SK-N-SH treated with all-trans-retinoic acid at 6 μM for 48 hours (cell line): ENCODE data around the gene RAB15.

ENCODE experiments used
- ATAC-seq: fragments of 200-7000 bp; cut with Tn5 transposase; 3 replicates; pipeline ENCODE4 v1.9.1; 2020; ENCODE audit warnings: mild to moderate bottlenecking, moderate library complexity
- ARNTL ChIP-seq: fragments of 450-650 bp; formaldehyde crosslinking; IDR thresholded peaks from 2 replicates; pipeline ENCODE4 v1.5.0; 2020; ENCODE audit warnings: low read depth, mild to moderate bottlenecking, moderate library complexity, borderline replicate concordance
- BACH2 ChIP-seq: fragments of 250-450 bp; sonication (Bioruptor Pico); IDR thresholded peaks from 2 replicates; pipeline ENCODE4 v1.9.0; 2021; ENCODE audit warnings: mild to moderate bottlenecking, borderline replicate concordance
- CSDC2 ChIP-seq: fragments of 250-450 bp; sonication (Bioruptor Pico); IDR thresholded peaks from 2 replicates; pipeline ENCODE4 v1.5.0; 2020; ENCODE audit warnings: mild to moderate bottlenecking, moderate library complexity
- ESRRG ChIP-seq: fragments of 250-450 bp; sonication (Bioruptor Pico); IDR thresholded peaks from 2 replicates; pipeline ENCODE4 v1.6.1; 2021; ENCODE audit warnings: mild to moderate bottlenecking
- GLIS3 ChIP-seq: fragments of 250-450 bp; sonication (Bioruptor Pico); IDR thresholded peaks from 2 replicates; pipeline ENCODE4 v1.5.0; 2020; ENCODE audit warnings: mild to moderate bottlenecking, moderate library complexity
- ISL1 ChIP-seq: fragments of 250-450 bp; sonication (Bioruptor Pico); IDR thresholded peaks from 2 replicates; pipeline ENCODE4 v2.1.2; 2022; ENCODE audit warnings: mild to moderate bottlenecking, moderate library complexity
- OSR1 ChIP-seq: fragments of 250-450 bp; sonication (Bioruptor Pico); IDR thresholded peaks from 2 replicates; pipeline ENCODE4 v1.8.0; 2022; ENCODE audit warnings: moderate library complexity, mild to moderate bottlenecking, inconsistent platforms
- PPARA ChIP-seq: fragments of 250-450 bp; sonication (Bioruptor Pico); IDR thresholded peaks from 2 replicates; pipeline ENCODE4 v1.5.0; 2020; ENCODE audit warnings: mild to moderate bottlenecking, borderline replicate concordance
- RARB ChIP-seq: fragments of 250-450 bp; sonication (Bioruptor Pico); IDR thresholded peaks from 2 replicates; pipeline ENCODE4 v1.8.0; 2021; ENCODE audit warnings: mild to moderate bottlenecking, moderate library complexity
- SNAI2 ChIP-seq: fragments of 250-450 bp; sonication (Bioruptor Pico); IDR thresholded peaks from 2 replicates; pipeline ENCODE4 v1.5.0; 2020; ENCODE audit warnings: mild to moderate bottlenecking, moderate library complexity
- TCF4 ChIP-seq: fragments of 250-450 bp; sonication (Bioruptor Pico); IDR thresholded peaks from 2 replicates; pipeline ENCODE4 v1.8.0; 2021; ENCODE audit warnings: mild to moderate bottlenecking, moderate library complexity, borderline replicate concordance
- TOX ChIP-seq: fragments of 250-450 bp; sonication (Bioruptor Pico); IDR thresholded peaks from 2 replicates; pipeline ENCODE4 v1.8.0; 2021; ENCODE audit warnings: mild to moderate bottlenecking, moderate library complexity, borderline replicate concordance
- ZC3H10 ChIP-seq: fragments of 250-450 bp; sonication (Bioruptor Pico); IDR thresholded peaks from 2 replicates; pipeline ENCODE4 v1.5.1; 2021; ENCODE audit warnings: mild to moderate bottlenecking, moderate library complexity
- ZFP3 ChIP-seq: fragments of 250-450 bp; sonication (Bioruptor Pico); IDR thresholded peaks from 2 replicates; pipeline ENCODE4 v1.5.0; 2020; ENCODE audit warnings: mild to moderate bottlenecking, moderate library complexity
- ZFP30 ChIP-seq: fragments of 450-650 bp; formaldehyde crosslinking; IDR thresholded peaks from 2 replicates; pipeline ENCODE4 v1.5.0; 2022; ENCODE audit warnings: mild to moderate bottlenecking, moderate library complexity
- ZNF565 ChIP-seq: fragments of 450-650 bp; formaldehyde crosslinking; conservative IDR thresholded peaks from 2 replicates; pipeline ENCODE4 v1.5.0; 2020; ENCODE audit warnings: low read depth, mild to moderate bottlenecking, moderate library complexity
- ZNF70 ChIP-seq: fragments of 450-650 bp; formaldehyde crosslinking; IDR thresholded peaks from 2 replicates; pipeline ENCODE4 v1.5.0; 2020; ENCODE audit warnings: mild to moderate bottlenecking, moderate library complexity
- ZNF8 ChIP-seq: fragments of 450-650 bp; formaldehyde crosslinking; IDR thresholded peaks from 2 replicates; pipeline ENCODE4 v1.5.0; 2020; ENCODE audit warnings: mild to moderate bottlenecking, moderate library complexity
- TF ChIP-seq, protein P1 (sequence below): fragments of 250-450 bp; sonication (Bioruptor Pico); IDR thresholded peaks from 2 replicates; pipeline ENCODE4 v1.8.0; 2020; ENCODE audit warnings: mild to moderate bottlenecking, moderate library complexity, borderline replicate concordance
- TF ChIP-seq, protein P2 (sequence below): fragments of 250-450 bp; sonication (Bioruptor Pico); IDR thresholded peaks from 2 replicates; pipeline ENCODE4 v1.5.1; 2020; ENCODE audit warnings: low read depth, mild to moderate bottlenecking, moderate library complexity
- TF ChIP-seq, protein P3 (sequence below): fragments of 250-450 bp; sonication (Bioruptor Pico); IDR thresholded peaks from 2 replicates; pipeline ENCODE4 v1.5.1; 2021; ENCODE audit warnings: mild to moderate bottlenecking, moderate library complexity
- TF ChIP-seq, protein P4 (sequence below): fragments of 250-450 bp; sonication (Bioruptor Pico); IDR thresholded peaks from 2 replicates; pipeline ENCODE4 v1.5.0; 2020; ENCODE audit warnings: mild to moderate bottlenecking, moderate library complexity
- TF ChIP-seq, protein P5 (sequence below): fragments of 250-450 bp; sonication (Bioruptor Pico); IDR thresholded peaks from 2 replicates; pipeline ENCODE4 v1.8.0; 2021; ENCODE audit warnings: low read depth, mild to moderate bottlenecking, moderate library complexity, borderline replicate concordance

RAB15 gene

DNA sequence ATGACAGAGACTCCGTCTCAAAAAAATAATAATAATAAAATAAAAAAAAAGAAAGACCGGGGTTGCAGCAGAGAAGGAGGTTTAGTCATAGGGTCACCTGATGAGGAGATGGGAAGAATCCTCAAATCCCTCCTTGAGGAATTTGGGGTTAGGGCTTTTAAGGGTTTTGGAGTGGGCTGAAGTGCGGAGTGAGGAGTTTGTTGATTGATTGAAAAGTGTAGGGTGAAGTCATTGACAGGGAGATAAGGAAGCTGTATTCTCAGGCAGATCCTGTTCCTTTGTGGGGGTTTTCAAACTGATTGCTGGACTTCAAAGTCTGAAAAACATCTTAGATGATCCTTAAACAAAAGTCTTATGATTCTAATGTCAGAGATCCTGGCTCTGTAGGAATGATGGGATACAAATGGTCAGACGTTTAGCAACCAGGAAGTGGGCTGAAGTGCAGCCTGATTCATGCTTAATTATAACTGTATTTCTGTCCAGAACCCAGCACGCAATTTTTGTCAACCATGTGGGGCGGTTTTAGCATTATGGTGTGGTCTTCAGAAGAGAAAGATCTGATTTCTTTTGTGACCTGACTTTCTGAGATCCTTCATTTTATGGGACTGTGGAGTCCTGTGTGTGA is 30.6 kb upstream of the RAB15 start:
- no peak for ATAC-seq
- TF ChIP-seq ZNF8 (CRISPR knock-in tag) (no peak), ZC3H10 (no peak), ZNF565 (CRISPR knock-in tag) (no peak), SNAI2 (CRISPR knock-in tag) (no peak), GLIS3 (no peak), RARB (CRISPR knock-in tag) (no peak), ESRRG (no peak), TCF4 (no peak), PPARA (CRISPR knock-in tag) (no peak), TOX (CRISPR knock-in tag) (no peak), ZFP30 (CRISPR knock-in tag) (no peak), OSR1 (CRISPR knock-in tag) (no peak)
- TF ChIP-seq, protein P1, sequence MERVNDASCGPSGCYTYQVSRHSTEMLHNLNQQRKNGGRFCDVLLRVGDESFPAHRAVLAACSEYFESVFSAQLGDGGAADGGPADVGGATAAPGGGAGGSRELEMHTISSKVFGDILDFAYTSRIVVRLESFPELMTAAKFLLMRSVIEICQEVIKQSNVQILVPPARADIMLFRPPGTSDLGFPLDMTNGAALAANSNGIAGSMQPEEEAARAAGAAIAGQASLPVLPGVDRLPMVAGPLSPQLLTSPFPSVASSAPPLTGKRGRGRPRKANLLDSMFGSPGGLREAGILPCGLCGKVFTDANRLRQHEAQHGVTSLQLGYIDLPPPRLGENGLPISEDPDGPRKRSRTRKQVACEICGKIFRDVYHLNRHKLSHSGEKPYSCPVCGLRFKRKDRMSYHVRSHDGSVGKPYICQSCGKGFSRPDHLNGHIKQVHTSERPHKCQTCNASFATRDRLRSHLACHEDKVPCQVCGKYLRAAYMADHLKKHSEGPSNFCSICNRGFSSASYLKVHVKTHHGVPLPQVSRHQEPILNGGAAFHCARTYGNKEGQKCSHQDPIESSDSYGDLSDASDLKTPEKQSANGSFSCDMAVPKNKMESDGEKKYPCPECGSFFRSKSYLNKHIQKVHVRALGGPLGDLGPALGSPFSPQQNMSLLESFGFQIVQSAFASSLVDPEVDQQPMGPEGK (CRISPR knock-in tag) = no peak
- TF ChIP-seq, protein P2, sequence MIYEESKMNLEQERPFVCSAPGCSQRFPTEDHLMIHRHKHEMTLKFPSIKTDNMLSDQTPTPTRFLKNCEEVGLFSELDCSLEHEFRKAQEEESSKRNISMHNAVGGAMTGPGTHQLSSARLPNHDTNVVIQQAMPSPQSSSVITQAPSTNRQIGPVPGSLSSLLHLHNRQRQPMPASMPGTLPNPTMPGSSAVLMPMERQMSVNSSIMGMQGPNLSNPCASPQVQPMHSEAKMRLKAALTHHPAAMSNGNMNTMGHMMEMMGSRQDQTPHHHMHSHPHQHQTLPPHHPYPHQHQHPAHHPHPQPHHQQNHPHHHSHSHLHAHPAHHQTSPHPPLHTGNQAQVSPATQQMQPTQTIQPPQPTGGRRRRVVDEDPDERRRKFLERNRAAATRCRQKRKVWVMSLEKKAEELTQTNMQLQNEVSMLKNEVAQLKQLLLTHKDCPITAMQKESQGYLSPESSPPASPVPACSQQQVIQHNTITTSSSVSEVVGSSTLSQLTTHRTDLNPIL (CRISPR knock-in tag) = no peak
- TF ChIP-seq, protein P3, sequence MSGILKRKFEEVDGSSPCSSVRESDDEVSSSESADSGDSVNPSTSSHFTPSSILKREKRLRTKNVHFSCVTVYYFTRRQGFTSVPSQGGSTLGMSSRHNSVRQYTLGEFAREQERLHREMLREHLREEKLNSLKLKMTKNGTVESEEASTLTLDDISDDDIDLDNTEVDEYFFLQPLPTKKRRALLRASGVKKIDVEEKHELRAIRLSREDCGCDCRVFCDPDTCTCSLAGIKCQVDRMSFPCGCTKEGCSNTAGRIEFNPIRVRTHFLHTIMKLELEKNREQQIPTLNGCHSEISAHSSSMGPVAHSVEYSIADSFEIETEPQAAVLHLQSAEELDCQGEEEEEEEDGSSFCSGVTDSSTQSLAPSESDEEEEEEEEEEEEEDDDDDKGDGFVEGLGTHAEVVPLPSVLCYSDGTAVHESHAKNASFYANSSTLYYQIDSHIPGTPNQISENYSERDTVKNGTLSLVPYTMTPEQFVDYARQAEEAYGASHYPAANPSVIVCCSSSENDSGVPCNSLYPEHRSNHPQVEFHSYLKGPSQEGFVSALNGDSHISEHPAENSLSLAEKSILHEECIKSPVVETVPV (CRISPR knock-in tag) = no peak

DNA sequence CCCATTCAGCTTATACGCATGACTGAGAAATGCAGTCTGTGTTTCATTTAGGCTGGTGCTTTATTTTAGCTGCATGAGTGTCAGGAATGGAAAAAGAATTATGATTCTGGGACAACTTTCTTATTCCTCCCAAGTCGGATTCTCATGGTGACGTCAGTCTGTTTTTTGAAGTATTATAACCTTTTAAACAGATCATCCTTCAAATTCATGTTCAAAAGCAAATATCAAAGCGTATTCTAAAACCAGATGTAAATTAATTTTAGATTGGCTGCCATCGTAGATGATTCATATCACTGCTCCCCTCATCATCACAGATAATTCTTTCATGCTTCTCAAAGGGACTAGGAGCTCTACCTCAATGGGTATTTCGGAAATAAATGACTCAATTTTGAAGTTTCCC is 29.6 kb upstream of the RAB15 start:
- no peak for ATAC-seq
- no peak for TF ChIP-seq ZFP3 (CRISPR knock-in tag)
- no peak for TF ChIP-seq CSDC2 (CRISPR knock-in tag)
- TF ChIP-seq ZNF565 (CRISPR knock-in tag) = no peak
- TF ChIP-seq ISL1 (CRISPR knock-in tag) = no peak
- TF ChIP-seq ZNF8 (CRISPR knock-in tag) = no peak
- no peak for TF ChIP-seq ZC3H10
- TF ChIP-seq, protein P4, sequence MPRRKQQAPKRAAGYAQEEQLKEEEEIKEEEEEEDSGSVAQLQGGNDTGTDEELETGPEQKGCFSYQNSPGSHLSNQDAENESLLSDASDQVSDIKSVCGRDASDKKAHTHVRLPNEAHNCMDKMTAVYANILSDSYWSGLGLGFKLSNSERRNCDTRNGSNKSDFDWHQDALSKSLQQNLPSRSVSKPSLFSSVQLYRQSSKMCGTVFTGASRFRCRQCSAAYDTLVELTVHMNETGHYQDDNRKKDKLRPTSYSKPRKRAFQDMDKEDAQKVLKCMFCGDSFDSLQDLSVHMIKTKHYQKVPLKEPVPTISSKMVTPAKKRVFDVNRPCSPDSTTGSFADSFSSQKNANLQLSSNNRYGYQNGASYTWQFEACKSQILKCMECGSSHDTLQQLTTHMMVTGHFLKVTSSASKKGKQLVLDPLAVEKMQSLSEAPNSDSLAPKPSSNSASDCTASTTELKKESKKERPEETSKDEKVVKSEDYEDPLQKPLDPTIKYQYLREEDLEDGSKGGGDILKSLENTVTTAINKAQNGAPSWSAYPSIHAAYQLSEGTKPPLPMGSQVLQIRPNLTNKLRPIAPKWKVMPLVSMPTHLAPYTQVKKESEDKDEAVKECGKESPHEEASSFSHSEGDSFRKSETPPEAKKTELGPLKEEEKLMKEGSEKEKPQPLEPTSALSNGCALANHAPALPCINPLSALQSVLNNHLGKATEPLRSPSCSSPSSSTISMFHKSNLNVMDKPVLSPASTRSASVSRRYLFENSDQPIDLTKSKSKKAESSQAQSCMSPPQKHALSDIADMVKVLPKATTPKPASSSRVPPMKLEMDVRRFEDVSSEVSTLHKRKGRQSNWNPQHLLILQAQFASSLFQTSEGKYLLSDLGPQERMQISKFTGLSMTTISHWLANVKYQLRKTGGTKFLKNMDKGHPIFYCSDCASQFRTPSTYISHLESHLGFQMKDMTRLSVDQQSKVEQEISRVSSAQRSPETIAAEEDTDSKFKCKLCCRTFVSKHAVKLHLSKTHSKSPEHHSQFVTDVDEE (CRISPR knock-in tag) = no peak

DNA sequence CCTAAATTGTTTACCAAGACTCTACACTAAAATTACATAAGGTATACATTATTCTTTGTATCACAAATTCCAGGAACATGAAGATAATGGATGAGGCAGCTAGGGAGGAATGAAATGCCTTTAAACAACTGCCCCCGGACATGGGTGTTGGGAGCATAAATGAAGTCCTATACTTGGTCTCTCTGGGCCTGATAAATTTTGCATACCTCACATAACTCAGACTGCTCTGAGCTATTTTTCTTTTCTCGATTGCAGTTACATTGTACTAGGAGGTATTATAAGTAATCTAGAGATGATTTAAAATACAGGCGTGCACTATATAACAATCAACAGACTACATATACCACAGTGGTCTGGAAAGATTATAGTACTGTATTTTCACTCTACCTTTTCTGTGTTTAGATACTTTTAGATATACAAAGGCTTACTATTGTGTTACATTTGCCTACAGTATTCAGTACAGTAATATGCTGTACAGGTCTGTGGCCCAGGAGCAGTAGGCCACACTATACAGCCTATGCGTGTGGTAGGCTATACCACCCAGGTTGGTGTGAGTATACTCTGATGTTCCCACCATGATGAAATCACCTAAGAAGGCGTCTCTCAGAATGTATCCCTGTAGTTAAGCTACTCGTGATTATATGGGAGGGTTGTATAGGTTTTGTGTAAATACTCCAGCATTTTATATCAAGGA is 28.9 kb upstream of the RAB15 start:
- ATAC-seq = peak; percentile 66
- no peak for TF ChIP-seq ZC3H10
- TF ChIP-seq ARNTL (CRISPR knock-in tag) = no peak
- TF ChIP-seq, protein P5, sequence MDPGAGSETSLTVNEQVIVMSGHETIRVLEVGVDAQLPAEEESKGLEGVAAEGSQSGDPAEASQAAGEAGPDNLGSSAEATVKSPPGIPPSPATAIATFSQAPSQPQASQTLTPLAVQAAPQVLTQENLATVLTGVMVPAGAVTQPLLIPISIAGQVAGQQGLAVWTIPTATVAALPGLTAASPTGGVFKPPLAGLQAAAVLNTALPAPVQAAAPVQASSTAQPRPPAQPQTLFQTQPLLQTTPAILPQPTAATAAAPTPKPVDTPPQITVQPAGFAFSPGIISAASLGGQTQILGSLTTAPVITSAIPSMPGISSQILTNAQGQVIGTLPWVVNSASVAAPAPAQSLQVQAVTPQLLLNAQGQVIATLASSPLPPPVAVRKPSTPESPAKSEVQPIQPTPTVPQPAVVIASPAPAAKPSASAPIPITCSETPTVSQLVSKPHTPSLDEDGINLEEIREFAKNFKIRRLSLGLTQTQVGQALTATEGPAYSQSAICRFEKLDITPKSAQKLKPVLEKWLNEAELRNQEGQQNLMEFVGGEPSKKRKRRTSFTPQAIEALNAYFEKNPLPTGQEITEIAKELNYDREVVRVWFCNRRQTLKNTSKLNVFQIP (CRISPR knock-in tag) = no peak
- no peak for TF ChIP-seq TOX (CRISPR knock-in tag)
- TF ChIP-seq ZNF565 (CRISPR knock-in tag) = no peak
- TF ChIP-seq ISL1 (CRISPR knock-in tag) = no peak
- no peak for TF ChIP-seq ZFP30 (CRISPR knock-in tag)
- no peak for TF ChIP-seq BACH2 (CRISPR knock-in tag)
- no peak for TF ChIP-seq ZNF70 (CRISPR knock-in tag)
